ENCODE results near the gene USP47.
A peak's percentile ranks its signal among the peaks of the same experiment; 100 is the strongest.

The USP47 gene

DNA sequence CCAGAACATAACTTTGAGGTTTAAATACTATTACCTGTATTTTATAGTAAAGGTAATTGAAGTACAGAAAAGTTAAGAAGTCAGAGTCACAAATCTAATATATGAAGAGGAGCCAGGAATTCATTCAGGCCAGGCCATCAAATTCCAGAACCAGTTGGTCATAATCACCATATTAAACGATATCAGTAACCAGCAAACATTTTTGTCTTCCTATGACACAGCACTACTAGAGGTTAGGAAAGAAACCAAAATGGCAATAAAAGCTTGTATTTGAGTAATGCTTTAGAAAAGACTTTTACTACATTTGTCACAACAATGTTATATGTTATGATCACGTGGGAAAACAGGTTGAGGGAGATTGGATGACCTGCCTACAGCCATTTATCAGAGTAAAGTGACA lies 104.4 kb downstream of the USP47 start:
- no peak for DNase-seq

DNA sequence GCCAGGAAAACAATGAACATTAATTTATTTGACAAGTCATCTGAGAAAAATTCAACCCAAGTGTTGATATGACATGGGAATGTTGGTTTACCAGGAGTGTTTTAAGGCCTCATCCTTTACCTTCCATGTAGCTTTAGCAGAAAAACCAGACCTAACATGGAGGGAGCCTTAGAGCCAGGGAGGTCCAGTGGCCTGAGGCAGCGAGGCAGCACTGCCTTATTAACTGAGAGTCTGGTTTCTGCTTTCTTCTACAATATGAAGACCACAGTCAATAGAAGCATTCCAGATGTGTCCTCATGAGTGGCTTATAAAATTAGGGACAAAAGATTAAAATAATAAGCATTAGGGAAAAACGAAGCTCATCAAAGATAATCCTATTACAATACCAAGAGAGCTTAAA lies 105.1 kb downstream of the USP47 start:
- DNase-seq, result no peak

- DNase-seq, result no peak
Observed at GRCh38 chr11:11947825-11948224, 106.1 kb downstream of the USP47 start.

DNA sequence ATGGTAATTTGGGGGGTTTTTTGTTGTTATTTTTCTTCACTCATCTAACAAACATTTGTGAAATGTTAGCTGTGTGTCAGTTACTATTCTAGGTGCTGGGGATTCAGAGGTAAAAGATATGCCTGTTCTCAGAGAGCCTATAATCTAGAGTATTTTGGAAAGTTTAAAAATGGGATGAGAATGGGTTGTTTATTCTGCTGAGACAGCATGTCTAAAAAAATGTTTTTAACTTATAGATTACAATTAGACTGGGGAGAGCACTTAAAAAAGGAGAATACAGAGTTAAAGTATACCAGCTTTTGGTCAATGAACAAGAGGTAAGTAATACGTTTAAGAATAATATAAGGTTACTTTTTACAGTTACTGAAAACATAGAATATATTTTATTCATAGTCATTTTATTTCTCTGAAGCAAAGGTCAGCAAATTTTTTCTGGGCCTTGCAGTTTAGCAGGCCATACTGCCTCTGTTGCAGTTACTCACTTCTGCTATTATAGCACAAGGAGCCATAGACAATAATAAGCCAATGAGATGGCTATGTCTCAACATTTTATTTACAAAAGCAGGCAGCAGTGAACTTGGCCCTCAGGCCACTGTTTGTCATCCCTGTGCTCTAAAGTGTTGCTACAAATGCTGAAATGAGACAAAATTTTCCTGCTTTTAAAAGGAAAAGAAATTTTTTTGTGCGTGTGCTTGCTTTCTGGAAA lies 106.6 kb downstream of the USP47 start:
- no peak for DNase-seq

DNA sequence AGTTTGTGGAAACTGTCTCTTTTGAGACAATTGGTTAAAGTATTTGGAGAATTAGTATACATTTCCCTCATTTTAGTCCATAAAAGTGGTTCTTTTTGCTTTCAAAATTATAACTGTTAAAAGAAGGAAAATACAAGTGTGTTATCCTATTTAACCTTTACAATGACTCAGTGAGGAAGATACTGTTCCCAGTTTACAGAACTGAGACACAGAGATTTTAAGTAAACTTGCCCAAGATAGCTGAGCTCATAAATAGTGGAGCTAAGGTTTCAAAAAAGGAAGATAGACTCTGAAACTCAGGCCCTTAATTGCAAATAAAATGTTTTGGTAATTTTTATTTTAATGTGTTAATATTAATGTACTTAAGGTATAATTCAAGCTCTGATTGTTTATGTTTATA lies 107.7 kb downstream of the USP47 start:
- DNase-seq, result no peak

DNA sequence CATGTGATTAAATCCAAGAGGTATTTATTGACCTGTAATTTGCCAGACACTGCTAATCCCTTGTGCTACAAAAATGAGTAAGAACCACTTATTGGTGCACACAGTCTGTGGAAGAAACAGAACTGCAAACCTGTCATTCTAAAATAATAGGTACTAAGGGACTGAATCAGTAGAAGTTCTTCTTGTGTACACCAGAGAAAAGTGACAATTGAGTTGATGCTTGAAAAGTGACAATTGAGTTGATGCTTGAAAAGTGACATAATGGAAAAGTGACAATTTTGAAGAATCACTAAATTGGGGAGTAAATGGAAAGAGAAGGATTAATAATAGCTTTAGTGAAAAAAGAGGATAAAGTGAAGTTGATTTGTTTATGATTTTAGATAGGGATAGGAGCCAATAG lies 110.3 kb downstream of the USP47 start:
- DNase-seq, result no peak

DNA sequence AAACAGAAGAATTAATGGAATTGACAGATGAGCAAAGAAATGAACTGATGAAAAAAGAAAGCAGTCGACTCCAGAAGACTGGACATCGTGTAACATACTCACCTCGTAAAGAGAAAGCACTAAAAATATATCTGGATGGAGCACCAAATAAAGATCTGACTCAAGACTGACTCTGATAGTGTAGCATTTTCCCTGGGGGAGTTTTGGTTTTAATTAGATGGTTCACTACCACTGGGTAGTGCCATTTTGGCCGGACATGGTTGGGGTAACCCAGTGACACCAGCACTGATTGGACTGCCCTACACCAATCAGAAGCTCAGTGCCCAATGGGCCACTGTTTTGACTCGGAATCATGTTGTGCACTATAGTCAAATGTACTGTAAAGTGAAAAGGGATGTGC lies 114.2 kb downstream of the USP47 start:
- DNase-seq, result no peak

DNA sequence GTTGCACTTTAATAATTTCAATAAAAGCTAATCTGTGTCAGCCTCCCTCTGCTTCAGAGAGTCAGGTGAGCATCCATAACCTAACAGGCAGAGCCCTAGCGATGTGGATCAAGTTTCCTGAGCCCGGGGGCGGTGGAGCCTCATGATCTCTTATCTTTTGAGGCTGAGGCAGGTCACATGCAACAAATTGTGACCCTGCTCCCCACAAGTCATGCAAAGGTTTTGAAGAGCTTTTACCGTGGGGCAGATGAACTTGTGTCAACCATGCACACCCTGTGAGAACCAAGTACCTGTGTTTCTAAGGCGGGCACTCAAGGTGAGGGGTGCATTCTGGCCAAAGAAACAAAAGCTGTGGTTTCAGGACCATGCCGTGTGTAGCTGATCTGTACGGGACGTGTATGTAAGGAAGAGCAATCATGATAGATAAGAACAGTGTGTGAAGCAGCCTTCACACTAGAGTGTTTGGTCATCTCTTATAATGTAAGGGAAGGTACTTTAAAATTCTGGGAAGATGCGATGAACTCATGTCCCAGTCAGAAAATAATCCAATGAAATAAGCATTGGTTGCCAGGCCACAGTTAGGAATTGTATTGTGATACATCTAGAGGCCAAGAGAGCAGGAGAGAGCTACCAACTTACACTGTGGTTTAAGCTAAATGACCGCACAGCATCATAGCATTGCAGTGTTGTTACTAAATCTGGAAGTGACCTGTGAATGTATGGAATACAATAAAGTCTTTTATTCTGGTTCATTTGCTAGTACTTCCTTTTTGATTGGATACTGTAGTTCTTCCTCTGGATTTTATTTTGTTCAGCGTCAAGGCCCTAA lies 116.8 kb downstream of the USP47 start:
- no peak for DNase-seq

GRCh38 chr11:11959601-11960000 lies 117.8 kb downstream of the USP47 start:
- DNase-seq, result no peak

- DNase-seq, result peak in 3 of 6 experiments; percentile 29 to 58 (median 30)
Observed at GRCh38 chr11:11960687-11961086, 118.9 kb downstream of the USP47 start.

DNA sequence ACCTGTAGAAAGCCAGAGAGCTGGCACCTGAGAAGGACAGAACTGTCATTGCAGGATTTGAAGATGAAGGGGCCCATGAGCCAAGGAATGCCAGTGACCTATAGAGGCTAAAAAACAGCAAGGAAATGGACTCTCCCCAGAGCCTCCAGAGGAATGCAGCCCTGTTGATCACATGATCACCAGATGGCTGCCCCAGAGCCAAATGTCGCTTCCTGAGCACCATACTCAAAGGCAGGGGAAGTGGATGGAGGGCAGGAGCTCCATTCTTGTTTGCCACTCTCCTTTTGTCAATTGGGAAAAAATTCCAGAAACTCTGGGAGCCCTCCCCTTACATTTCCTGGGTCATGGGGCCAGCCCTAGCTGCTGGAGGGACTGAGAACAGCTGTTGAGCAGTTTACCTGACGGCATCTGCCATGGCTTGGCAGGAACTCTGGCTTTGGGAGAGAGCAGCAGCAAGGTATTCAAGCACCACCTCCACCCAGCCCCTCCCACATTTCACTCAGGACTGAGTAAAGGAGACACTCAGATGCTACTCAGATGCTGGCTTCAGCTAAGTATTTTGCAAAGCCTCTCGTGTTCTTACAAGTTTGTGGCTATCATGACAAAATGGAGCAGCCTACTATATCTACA lies 119.7 kb downstream of the USP47 start:
- no peak for DNase-seq

- DNase-seq, result no peak
Observed at GRCh38 chr11:11963067-11963466, 121.3 kb downstream of the USP47 start.

GRCh38 chr11:11963842-11964773 lies 122.3 kb downstream of the USP47 start:
- DNase-seq, result no peak

DNA sequence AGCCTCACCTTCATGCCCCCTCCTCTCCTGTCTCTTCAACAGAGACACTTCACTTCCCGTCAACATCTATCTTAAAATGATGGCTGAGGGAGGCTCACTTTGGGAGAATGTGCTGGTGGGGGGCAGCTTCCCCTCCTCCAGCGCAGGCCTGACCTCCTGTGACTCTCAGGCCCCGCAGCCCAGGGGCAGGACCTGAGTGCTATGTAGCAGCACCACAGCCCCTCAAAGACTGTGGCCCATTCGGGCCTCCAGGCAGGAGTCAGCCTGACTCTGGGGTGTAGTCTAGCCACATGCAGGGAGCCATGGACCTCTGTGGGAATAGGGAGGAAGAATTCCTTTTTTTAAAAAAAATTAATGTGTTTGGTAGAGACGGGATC lies 123.0 kb downstream of the USP47 start:
- no peak for DNase-seq

GRCh38 chr11:11965192-11965591 lies 123.4 kb downstream of the USP47 start:
- no peak for DNase-seq

- DNase-seq, result no peak
Observed at GRCh38 chr11:11965656-11966353, 124.0 kb downstream of the USP47 start.

DNA sequence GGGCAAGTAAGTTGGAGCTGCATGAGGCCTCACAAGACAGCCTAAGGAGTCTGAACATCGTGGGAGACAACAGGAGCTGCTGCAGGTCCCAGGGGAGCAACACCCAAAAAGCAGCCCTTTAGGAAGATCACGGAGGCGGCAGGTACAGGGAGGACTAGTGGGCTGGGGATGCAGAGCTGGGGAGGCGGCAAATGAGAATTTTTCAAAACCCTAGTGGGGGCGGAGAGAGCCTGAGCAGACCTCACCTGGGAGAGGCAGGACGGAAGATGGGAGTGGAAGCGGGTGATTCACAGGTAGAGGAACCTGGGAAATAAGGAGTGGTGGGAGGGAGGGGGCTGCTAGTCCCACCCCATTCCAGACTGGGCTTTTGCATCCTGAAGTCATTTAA lies 124.6 kb downstream of the USP47 start:
- DNase-seq, result no peak

- peak; percentile 5 to 61 (median 32) for DNase-seq
Observed at GRCh38 chr11:11966826-11967668, 125.3 kb downstream of the USP47 start.

- no peak for DNase-seq
Observed at GRCh38 chr11:11967669-11968510, 126.1 kb downstream of the USP47 start.
